ENCODE results near the gene SLCO4C1. TPM values are rescaled to one million over a fixed set of nuclear protein-coding genes. Genes with fewer than 3 reads are reported as not detected.

Gene SLCO4C1
- total and polyA plus RNA-seq, 2 of the 13 experiments (the other 11 are each of a cell fraction or from before 2014, with no cell fraction given) = 1.3 to 7.8 TPM

- TF ChIP-seq ZNF318 (CRISPR knock-in tag; IDR thresholded peaks at IDR 0.05) (no peak), RARA (CRISPR knock-in tag; IDR thresholded peaks at IDR 0.05) (peak; percentile 41), NFE2 (CRISPR knock-in tag; IDR thresholded peaks at IDR 0.05) (no peak), MBD4 (IDR thresholded peaks at IDR 0.05; ENCODE audit: borderline replicate concordance, low read length) (no peak), CBFB (CRISPR knock-in tag; IDR thresholded peaks at IDR 0.05) (peak; percentile 84), FOXK1 (CRISPR knock-in tag; IDR thresholded peaks at IDR 0.05; ENCODE audit: borderline replicate concordance, low read depth) (peak; percentile 57; the same call in 1 of the 2 replicates), MIXL1 (CRISPR knock-in tag; IDR thresholded peaks at IDR 0.05) (peak; percentile 54; the same call in 1 of the 2 replicates), FOSL1 (CRISPR knock-in tag; IDR thresholded peaks at IDR 0.05; ENCODE audit: borderline replicate concordance) (no peak), MYC (CRISPR knock-in tag; IDR thresholded peaks at IDR 0.05; ENCODE audit: borderline replicate concordance) (peak; percentile 66), RXRA (CRISPR knock-in tag; IDR thresholded peaks at IDR 0.05) (peak; percentile 65; the same call in 1 of the 2 replicates), PHF5A (CRISPR knock-in tag; IDR thresholded peaks at IDR 0.05; ENCODE audit: low read depth, unreplicated experiment) (no peak), ZNF674 (CRISPR knock-in tag; IDR thresholded peaks at IDR 0.05; ENCODE audit: low read depth) (no peak), TEF (CRISPR knock-in tag; IDR thresholded peaks at IDR 0.05) (no peak), ZKSCAN1 (IDR thresholded peaks at IDR 0.05; ENCODE audit: low read length) (no peak), STAT6 (CRISPR knock-in tag; IDR thresholded peaks at IDR 0.05; ENCODE audit: borderline replicate concordance) (no peak; the same call in 1 of the 2 replicates), HMGA1 (CRISPR knock-in tag; conservative IDR thresholded peaks at IDR 0.05) (no peak), TBL1XR1 (IDR thresholded peaks at IDR 0.05; ENCODE audit: borderline replicate concordance, low read length, partially characterized antibody) (no peak), SOX5 (CRISPR knock-in tag; IDR thresholded peaks at IDR 0.05; ENCODE audit: borderline replicate concordance) (no peak)
Measured at GRCh38 chr5:102296178-102296817, at the start of gene SLCO4C1 (continued).
